ENCODE data around the gene ERFE.

ERFE gene

GRCh38 chr2:238160206-238161129 lies 1.7 kb downstream of the ERFE start:
- H3K4me1 ChIP-seq (ENCODE audit: insufficient read depth, low read length, severe bottlenecking), result peaks cover 21% of the 10 kb centered on the region
- H3K27me3 ChIP-seq (ENCODE audit: insufficient read depth, low read length), result no peaks in the 10 kb centered on the region
- H3K9me3 ChIP-seq (ENCODE audit: low read length), result no peaks in the 10 kb centered on the region
- peak; percentile 96 for TF ChIP-seq CTCF (IDR thresholded peaks at IDR 0.05; ENCODE audit: low read length)
- TF ChIP-seq EZH2 (IDR thresholded peaks at IDR 0.05; ENCODE audit: borderline replicate concordance, low read length), result no peak
- no peaks in the 10 kb centered on the region for H4K20me1 ChIP-seq (ENCODE audit: insufficient read depth, low read length)
- no peaks in the 10 kb centered on the region for H3F3A ChIP-seq (ENCODE audit: insufficient read depth, low read length)
- H3K4me3 ChIP-seq (ENCODE audit: low read depth, low read length, poor library complexity, severe bottlenecking), result peak overlapping the region; percentile 58
- peak overlapping the region; percentile 67 for H3K4me2 ChIP-seq (ENCODE audit: low read length)
- H2AFZ ChIP-seq (ENCODE audit: low read length), result no peak overlapping the region
- no peaks in the 10 kb centered on the region for H3K79me2 ChIP-seq (ENCODE audit: insufficient read depth, low read length)
- H3K9me2 ChIP-seq (ENCODE audit: low read depth, low read length), result no peaks in the 10 kb centered on the region
- peak overlapping the region; percentile 36; the same call in 1 of the 2 replicates for H3K9ac ChIP-seq (ENCODE audit: low read length)
- no peak overlapping the region for H3K27ac ChIP-seq (ENCODE audit: low read depth, low read length, poor library complexity, severe bottlenecking)
- H3K36me3 ChIP-seq (ENCODE audit: insufficient read depth, low read length), result no peaks in the 10 kb centered on the region

- Histone ChIP-seq H3K9ac (ENCODE audit: low read length) (no peak overlapping the region), H4K20me1 (ENCODE audit: insufficient read depth, low read length) (no peaks in the 10 kb centered on the region)
Observed at GRCh38 chr2:238161291-238162051, 2.7 kb downstream of the ERFE start.

More at GRCh38 chr2:238161291-238162051, 2.7 kb downstream of the ERFE start:
- Histone ChIP-seq H3K36me3 (ENCODE audit: insufficient read depth, low read length) (no peaks in the 10 kb centered on the region), H3K9me2 (ENCODE audit: low read depth, low read length) (no peaks in the 10 kb centered on the region), H3K4me1 (ENCODE audit: insufficient read depth, low read length, severe bottlenecking) (peaks cover 21% of the 10 kb centered on the region), H2AFZ (ENCODE audit: low read length) (no peak overlapping the region), H3K27me3 (ENCODE audit: insufficient read depth, low read length) (no peaks in the 10 kb centered on the region), H3K4me3 (ENCODE audit: low read depth, low read length, poor library complexity, severe bottlenecking) (no peak overlapping the region), H3F3A (ENCODE audit: insufficient read depth, low read length) (no peaks in the 10 kb centered on the region), H3K4me2 (ENCODE audit: low read length) (no peak overlapping the region; the same call in 1 of the 2 replicates), H3K27ac (ENCODE audit: low read depth, low read length, poor library complexity, severe bottlenecking) (no peak overlapping the region), H3K79me2 (ENCODE audit: insufficient read depth, low read length) (no peaks in the 10 kb centered on the region), H3K9me3 (ENCODE audit: low read length) (no peaks in the 10 kb centered on the region)
- no peak for TF ChIP-seq CTCF (IDR thresholded peaks at IDR 0.05; ENCODE audit: low read length)
- TF ChIP-seq EZH2 (IDR thresholded peaks at IDR 0.05; ENCODE audit: borderline replicate concordance, low read length), result no peak
